ENCODE results near the gene ATG7. TPM values are rescaled to one million over a fixed set of nuclear protein-coding genes. Genes with fewer than 3 reads are reported as not detected.

The ATG7 gene
- total and polyA plus RNA-seq, 11 donors = 4.4 to 45.1 (median 14.4) TPM

DNA sequence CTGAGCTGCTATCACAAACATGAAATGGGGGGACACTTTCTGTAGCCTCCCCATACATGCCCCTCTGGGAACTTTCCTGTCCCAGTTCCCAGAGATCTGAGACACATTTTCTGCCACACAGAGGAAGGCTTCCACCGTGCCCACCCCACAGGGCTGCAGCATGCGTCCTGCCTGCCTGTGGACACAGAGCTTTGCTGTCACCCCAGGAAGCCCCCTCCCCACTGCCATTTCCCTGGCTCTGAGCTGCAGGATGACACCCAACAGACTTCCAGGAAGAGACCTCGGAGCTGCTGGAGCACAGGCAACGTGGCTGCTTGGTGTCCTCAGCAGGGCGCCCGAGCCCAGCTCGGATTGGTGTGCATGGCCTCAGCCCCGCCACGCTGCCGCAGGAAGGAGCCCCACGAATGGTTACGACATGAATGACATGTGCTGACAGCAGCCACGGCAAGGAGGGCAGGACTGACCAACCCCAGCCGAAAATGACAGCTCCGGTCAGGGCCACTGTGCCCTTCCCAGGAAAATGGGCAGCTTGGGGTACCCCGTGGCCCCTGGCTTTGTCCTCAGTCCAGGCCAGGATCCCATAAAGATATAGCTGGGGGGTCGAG lies 290.2 kb downstream of the ATG7 start:
- Histone ChIP-seq H3K27ac (peak overlapping the region in 9 of 12 donors; percentile 24 to 83 (median 65)), H3K4me1 (peaks cover 3 to 98% (median 66%) of the 10 kb centered on the region in 12 donors), H3K4me3 (no peak overlapping the region), H3K36me3 (peaks cover 0 to 71% (median 48%) of the 10 kb centered on the region in 9 donors), H3K9me3 (no peaks in the 10 kb centered on the region), H3K27me3 (no peaks in the 10 kb centered on the region)
- intact Hi-C loops (cut with DNase I) = loop anchor here in 3 of 10 donors (10.0 kb wide), 3 partner anchors 82 to 178 kb away; partner anchors contain the start of gene VGLL4 (in 1 of the 3)
- ATAC-seq (no peak), DNase-seq (no peak)
- 62 to 76% (median 74%) methylated on average over 7 to 17 of the region's 17 CpGs for WGBS, 4 donors
- TF ChIP-seq POLR2A (IDR thresholded peaks at IDR 0.05) = no peak
- TF ChIP-seq, protein P1, sequence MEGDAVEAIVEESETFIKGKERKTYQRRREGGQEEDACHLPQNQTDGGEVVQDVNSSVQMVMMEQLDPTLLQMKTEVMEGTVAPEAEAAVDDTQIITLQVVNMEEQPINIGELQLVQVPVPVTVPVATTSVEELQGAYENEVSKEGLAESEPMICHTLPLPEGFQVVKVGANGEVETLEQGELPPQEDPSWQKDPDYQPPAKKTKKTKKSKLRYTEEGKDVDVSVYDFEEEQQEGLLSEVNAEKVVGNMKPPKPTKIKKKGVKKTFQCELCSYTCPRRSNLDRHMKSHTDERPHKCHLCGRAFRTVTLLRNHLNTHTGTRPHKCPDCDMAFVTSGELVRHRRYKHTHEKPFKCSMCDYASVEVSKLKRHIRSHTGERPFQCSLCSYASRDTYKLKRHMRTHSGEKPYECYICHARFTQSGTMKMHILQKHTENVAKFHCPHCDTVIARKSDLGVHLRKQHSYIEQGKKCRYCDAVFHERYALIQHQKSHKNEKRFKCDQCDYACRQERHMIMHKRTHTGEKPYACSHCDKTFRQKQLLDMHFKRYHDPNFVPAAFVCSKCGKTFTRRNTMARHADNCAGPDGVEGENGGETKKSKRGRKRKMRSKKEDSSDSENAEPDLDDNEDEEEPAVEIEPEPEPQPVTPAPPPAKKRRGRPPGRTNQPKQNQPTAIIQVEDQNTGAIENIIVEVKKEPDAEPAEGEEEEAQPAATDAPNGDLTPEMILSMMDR (IDR thresholded peaks at IDR 0.05) = no peak

DNA sequence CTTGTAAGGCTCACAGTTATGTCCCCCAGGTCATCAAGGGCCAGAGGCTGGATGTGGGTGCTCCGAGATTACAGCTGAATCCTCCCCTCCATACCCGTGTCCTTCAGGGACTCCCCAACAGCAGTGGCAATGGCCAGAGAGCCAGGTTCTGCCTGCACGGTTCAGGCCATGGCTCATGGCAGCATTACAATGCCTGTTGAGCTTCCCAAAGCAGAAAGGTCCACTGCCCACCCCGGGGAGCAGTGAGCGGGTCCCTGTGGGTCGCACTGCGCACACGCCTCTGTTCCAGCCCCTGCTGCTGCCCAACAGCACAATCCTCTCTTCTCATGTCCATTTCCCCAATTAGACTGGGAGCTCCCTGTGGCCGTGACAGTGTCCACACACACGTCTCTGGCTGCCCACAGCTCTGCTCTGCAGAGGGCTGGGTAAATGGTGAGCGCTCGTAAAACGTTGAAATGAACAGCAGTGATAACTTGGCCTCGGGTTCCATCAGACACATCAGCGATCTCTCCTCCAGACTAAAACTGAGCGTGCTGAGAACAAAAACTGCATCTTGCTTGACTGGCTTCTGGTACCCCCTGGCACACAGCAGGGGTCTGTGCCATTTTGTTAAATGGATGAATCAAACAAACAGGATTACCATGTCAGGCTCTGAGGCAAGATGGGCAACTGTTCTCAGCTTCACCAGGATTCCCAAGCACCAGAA lies 291.1 kb downstream of the ATG7 start:
- peaks cover 0 to 61% (median 41%) of the 10 kb centered on the region in 9 donors for H3K36me3 ChIP-seq
- ATAC-seq = no peak
- peak in 1 of 5 donors; percentile 20 for DNase-seq
- H3K4me3 ChIP-seq = no peak overlapping the region
- H3K9me3 ChIP-seq = no peaks in the 10 kb centered on the region
- H3K4me1 ChIP-seq = peaks cover 7 to 99% (median 68%) of the 10 kb centered on the region in 12 donors
- H3K27ac ChIP-seq = peak overlapping the region in 7 of 12 donors; percentile 15 to 78 (median 65)
- H3K27me3 ChIP-seq = no peaks in the 10 kb centered on the region
- 88 to 91% (median 90%) methylated on average over 14 to 16 of the region's 16 CpGs for WGBS, 4 donors
- no peak for TF ChIP-seq POLR2A (IDR thresholded peaks at IDR 0.05)
- TF ChIP-seq, protein P1 (IDR thresholded peaks at IDR 0.05) = no peak
- intact Hi-C loops (cut with DNase I) = loop anchor here in 3 of 10 donors (10.0 kb wide), 3 partner anchors 81 to 179 kb away; partner anchors contain the start of gene VGLL4 (in 1 of the 3)

DNA sequence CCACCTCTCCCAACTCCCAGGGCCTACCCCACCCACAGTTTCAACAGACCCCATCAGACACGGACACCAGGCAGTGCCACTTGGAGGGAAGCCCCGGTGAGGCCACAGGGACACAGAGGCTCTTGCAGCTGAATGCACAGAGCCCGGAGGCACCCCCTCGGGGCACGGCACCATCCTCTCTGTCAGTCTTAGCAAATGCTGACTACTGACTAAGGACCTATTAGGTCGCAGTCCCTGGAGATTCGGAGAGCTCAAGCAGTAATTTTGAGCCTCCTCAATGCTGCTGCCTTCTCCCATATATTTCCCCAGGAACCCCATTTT lies 291.6 kb downstream of the ATG7 start:
- Histone ChIP-seq H3K27me3 (no peaks in the 10 kb centered on the region), H3K36me3 (peaks cover 0 to 56% (median 36%) of the 10 kb centered on the region in 9 donors), H3K27ac (peak overlapping the region in 5 of 12 donors; percentile 8 to 78 (median 38)), H3K4me3 (no peak overlapping the region), H3K9me3 (no peaks in the 10 kb centered on the region), H3K4me1 (peaks cover 9 to 100% (median 73%) of the 10 kb centered on the region in 12 donors)
- intact Hi-C loops (cut with DNase I) = loop anchor here in 3 of 10 donors (10.0 kb wide), 3 partner anchors 81 to 179 kb away; partner anchors contain the start of gene VGLL4 (in 1 of the 3)
- ATAC-seq = no peak
- TF ChIP-seq, protein P1 (IDR thresholded peaks at IDR 0.05) = no peak
- TF ChIP-seq POLR2A (IDR thresholded peaks at IDR 0.05) = no peak
- 76 to 91% (median 89%) methylated on average over 6 to 7 of the region's 7 CpGs for WGBS, 4 donors
- peak in 2 of 5 donors; percentile 26 to 29 for DNase-seq

DNA sequence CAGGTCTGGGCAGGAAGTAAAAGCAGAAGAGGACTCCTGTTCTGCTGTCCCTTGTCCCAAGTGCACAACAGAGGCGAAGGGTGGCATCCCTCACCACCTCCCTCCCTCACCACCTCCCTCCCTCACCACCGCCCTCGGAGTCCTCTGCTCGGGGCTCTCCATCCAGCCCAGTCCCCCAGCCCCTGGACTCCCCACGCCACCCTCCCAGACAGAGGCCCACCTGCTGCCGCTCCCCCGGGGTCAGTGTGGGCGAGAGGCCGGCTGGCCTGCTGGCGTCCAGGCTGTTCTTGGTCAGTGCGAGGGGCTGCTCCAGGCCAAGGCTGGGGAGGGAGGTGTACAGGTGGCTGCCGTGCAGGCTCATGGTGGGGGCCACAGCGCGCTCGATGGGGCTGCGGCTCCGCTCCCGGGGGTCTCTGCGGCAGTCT lies 292.4 kb downstream of the ATG7 start:
- Histone ChIP-seq H3K4me3 (peak overlapping the region in 2 of 12 donors; percentile 3 to 10), H3K27ac (peak overlapping the region in 11 of 12 donors; percentile 12 to 79 (median 64)), H3K36me3 (peaks cover 0 to 52% (median 30%) of the 10 kb centered on the region in 9 donors), H3K27me3 (no peaks in the 10 kb centered on the region), H3K9me3 (no peaks in the 10 kb centered on the region), H3K4me1 (peaks cover 9 to 100% (median 79%) of the 10 kb centered on the region in 12 donors)
- DNase-seq (peak in 1 of 5 donors; percentile 46), ATAC-seq (peak in 2 of 4 donors; percentile 1)
- no peak for TF ChIP-seq POLR2A (IDR thresholded peaks at IDR 0.05)
- TF ChIP-seq, protein P1 (IDR thresholded peaks at IDR 0.05) = no peak
- 81 to 87% (median 85%) methylated on average over 18 to 19 of the region's 19 CpGs for WGBS, 4 donors
- intact Hi-C loops (cut with DNase I) = loop anchor here in 7 of 10 donors (5.0 to 10.0 kb wide), 5 partner anchors 38 to 180 kb away; partner anchors contain the start of gene VGLL4 (in 5 of the 7)

Data from heart left ventricle (tissue), 16 donors.